Measurements from ENCODE around the gene SCARB1. TPM values are rescaled to one million over a fixed set of nuclear protein-coding genes. Genes with fewer than 3 reads are reported as not detected.
A peak's percentile ranks its signal among the peaks of the same experiment; 100 is the strongest.

The SCARB1 gene
- total and polyA plus RNA-seq, 2 of the 13 experiments (the other 11 are each of a cell fraction or from before 2014, with no cell fraction given), result 63.4 to 160 TPM

- no peak for TF ChIP-seq PHF8 (CRISPR knock-in tag; IDR thresholded peaks at IDR 0.05)
- no peak for TF ChIP-seq DR1 (CRISPR knock-in tag; IDR thresholded peaks at IDR 0.05)
- peak; percentile 52; the same call in 1 of the 2 replicates for TF ChIP-seq HMG20A (CRISPR knock-in tag; IDR thresholded peaks at IDR 0.05; ENCODE audit: borderline replicate concordance)
- no peak for TF ChIP-seq ZNF563 (CRISPR knock-in tag; IDR thresholded peaks at IDR 0.05)
- TF ChIP-seq, protein P1, sequence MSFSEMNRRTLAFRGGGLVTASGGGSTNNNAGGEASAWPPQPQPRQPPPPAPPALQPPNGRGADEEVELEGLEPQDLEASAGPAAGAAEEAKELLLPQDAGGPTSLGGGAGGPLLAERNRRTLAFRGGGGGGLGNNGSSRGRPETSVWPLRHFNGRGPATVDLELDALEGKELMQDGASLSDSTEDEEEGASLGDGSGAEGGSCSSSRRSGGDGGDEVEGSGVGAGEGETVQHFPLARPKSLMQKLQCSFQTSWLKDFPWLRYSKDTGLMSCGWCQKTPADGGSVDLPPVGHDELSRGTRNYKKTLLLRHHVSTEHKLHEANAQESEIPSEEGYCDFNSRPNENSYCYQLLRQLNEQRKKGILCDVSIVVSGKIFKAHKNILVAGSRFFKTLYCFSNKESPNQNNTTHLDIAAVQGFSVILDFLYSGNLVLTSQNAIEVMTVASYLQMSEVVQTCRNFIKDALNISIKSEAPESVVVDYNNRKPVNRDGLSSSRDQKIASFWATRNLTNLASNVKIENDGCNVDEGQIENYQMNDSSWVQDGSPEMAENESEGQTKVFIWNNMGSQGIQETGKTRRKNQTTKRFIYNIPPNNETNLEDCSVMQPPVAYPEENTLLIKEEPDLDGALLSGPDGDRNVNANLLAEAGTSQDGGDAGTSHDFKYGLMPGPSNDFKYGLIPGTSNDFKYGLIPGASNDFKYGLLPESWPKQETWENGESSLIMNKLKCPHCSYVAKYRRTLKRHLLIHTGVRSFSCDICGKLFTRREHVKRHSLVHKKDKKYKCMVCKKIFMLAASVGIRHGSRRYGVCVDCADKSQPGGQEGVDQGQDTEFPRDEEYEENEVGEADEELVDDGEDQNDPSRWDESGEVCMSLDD (CRISPR knock-in tag; IDR thresholded peaks at IDR 0.05; ENCODE audit: borderline replicate concordance), result peak; percentile 43; the same call in 1 of the 2 replicates
- TF ChIP-seq MATR3 (CRISPR knock-in tag; IDR thresholded peaks at IDR 0.05), result no peak
- peak; percentile 40; the same call in 1 of the 2 replicates for TF ChIP-seq FOXK1 (CRISPR knock-in tag; IDR thresholded peaks at IDR 0.05; ENCODE audit: borderline replicate concordance, low read depth)
- no peak for TF ChIP-seq FOXA1 (IDR thresholded peaks at IDR 0.05)
- TF ChIP-seq FOXA1 (CRISPR knock-in tag; IDR thresholded peaks at IDR 0.05), result peak; percentile 13; the same call in 1 of the 2 replicates
- TF ChIP-seq, protein P2, sequence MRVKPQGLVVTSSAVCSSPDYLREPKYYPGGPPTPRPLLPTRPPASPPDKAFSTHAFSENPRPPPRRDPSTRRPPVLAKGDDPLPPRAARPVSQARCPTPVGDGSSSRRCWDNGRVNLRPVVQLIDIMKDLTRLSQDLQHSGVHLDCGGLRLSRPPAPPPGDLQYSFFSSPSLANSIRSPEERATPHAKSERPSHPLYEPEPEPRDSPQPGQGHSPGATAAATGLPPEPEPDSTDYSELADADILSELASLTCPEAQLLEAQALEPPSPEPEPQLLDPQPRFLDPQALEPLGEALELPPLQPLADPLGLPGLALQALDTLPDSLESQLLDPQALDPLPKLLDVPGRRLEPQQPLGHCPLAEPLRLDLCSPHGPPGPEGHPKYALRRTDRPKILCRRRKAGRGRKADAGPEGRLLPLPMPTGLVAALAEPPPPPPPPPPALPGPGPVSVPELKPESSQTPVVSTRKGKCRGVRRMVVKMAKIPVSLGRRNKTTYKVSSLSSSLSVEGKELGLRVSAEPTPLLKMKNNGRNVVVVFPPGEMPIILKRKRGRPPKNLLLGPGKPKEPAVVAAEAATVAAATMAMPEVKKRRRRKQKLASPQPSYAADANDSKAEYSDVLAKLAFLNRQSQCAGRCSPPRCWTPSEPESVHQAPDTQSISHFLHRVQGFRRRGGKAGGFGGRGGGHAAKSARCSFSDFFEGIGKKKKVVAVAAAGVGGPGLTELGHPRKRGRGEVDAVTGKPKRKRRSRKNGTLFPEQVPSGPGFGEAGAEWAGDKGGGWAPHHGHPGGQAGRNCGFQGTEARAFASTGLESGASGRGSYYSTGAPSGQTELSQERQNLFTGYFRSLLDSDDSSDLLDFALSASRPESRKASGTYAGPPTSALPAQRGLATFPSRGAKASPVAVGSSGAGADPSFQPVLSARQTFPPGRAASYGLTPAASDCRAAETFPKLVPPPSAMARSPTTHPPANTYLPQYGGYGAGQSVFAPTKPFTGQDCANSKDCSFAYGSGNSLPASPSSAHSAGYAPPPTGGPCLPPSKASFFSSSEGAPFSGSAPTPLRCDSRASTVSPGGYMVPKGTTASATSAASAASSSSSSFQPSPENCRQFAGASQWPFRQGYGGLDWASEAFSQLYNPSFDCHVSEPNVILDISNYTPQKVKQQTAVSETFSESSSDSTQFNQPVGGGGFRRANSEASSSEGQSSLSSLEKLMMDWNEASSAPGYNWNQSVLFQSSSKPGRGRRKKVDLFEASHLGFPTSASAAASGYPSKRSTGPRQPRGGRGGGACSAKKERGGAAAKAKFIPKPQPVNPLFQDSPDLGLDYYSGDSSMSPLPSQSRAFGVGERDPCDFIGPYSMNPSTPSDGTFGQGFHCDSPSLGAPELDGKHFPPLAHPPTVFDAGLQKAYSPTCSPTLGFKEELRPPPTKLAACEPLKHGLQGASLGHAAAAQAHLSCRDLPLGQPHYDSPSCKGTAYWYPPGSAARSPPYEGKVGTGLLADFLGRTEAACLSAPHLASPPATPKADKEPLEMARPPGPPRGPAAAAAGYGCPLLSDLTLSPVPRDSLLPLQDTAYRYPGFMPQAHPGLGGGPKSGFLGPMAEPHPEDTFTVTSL (CRISPR knock-in tag; IDR thresholded peaks at IDR 0.05; ENCODE audit: borderline replicate concordance), result peak; percentile 58; the same call in 1 of the 2 replicates
- TF ChIP-seq ZNF709 (CRISPR knock-in tag; IDR thresholded peaks at IDR 0.05), result no peak
- TF ChIP-seq ZNF317 (CRISPR knock-in tag; IDR thresholded peaks at IDR 0.05), result peak; percentile 35; the same call in 1 of the 2 replicates
- peak; percentile 47 to 50; a peak in 2 of 4 replicates for TF ChIP-seq POLR2A (IDR thresholded peaks at IDR 0.05; ENCODE audit: insufficient read depth in 1 of 2, low read depth in 2 of 2, low read length in 2 of 2)
- TF ChIP-seq PAX8 (CRISPR knock-in tag; IDR thresholded peaks at IDR 0.05; ENCODE audit: borderline replicate concordance), result no peak
- TF ChIP-seq ZSCAN5A (CRISPR knock-in tag; IDR thresholded peaks at IDR 0.05; ENCODE audit: borderline replicate concordance), result no peak; the same call in 1 of the 2 replicates
- TF ChIP-seq TFE3 (CRISPR knock-in tag; IDR thresholded peaks at IDR 0.05), result peak; percentile 85; the same call in 1 of the 2 replicates
Observed at GRCh38 chr12:124904306-124905098, 40.8 kb upstream of the SCARB1 start (continued).
